Fibroblast of lung (primary cell): ENCODE data around the gene FOXRED1. TPM values are rescaled to one million over a fixed set of nuclear protein-coding genes. Genes with fewer than 3 reads are reported as not detected.

Source experiments
- DNase-seq, 2 donors: peaks; one replicate each; pipeline versions ENCODE4 v3.0.0 to v3.0.0-alpha.2; 2010; ENCODE audit warnings: low read depth in 2 of 2
- H2AFZ ChIP-seq: 2 replicates; pipeline ENCODE4 v1.5.1; 2012; ENCODE audit warnings: low read length, control low read depth, inconsistent platforms
- H3K27ac ChIP-seq: 2 replicates; pipeline ENCODE4 v1.5.1; 2011; ENCODE audit warnings: low read length, control low read depth; ENCODE audit not compliant: insufficient read depth
- H3K27me3 ChIP-seq: 2 replicates; pipeline ENCODE4 v1.5.1; 2011; ENCODE audit warnings: mild to moderate bottlenecking, low read length; ENCODE audit not compliant: control insufficient read depth, insufficient read depth
- H3K36me3 ChIP-seq: 2 replicates; pipeline ENCODE4 v1.5.1; 2011; ENCODE audit warnings: low read length; ENCODE audit not compliant: control insufficient read depth, insufficient read depth
- H3K4me1 ChIP-seq: 2 replicates; pipeline ENCODE4 v1.5.1; 2011; ENCODE audit warnings: low read length; ENCODE audit not compliant: control insufficient read depth, insufficient read depth; ENCODE audit errors: extremely low read depth
- H3K4me2 ChIP-seq: 2 replicates; pipeline ENCODE4 v1.5.1; 2011; ENCODE audit warnings: low read length, control low read depth; ENCODE audit not compliant: insufficient read depth; ENCODE audit errors: extremely low read depth
- H3K4me3 ChIP-seq, 4 experiments: fragments of 200-600 bp in 1 of 4; sonication (generic) in 1 of 4; replicated peaks in 1 of 4; 2 replicates each; pipeline ENCODE4 v1.5.1; 2011 to 2016; ENCODE audit warnings: low read length in 4 of 4, low read depth in 3 of 4, mild to moderate bottlenecking in 3 of 4, control low read depth in 2 of 4, inconsistent platforms in 1 of 4, mixed read lengths in 1 of 4; ENCODE audit not compliant: insufficient read depth in 1 of 4; ENCODE audit errors: control extremely low read depth in 1 of 4
- H3K79me2 ChIP-seq: 2 replicates; pipeline ENCODE4 v1.5.1; 2012; ENCODE audit warnings: mild to moderate bottlenecking, low read length, inconsistent platforms; ENCODE audit not compliant: control insufficient read depth, insufficient read depth
- H3K9ac ChIP-seq: 2 replicates; pipeline ENCODE4 v1.5.1; 2011; ENCODE audit warnings: mild to moderate bottlenecking, low read length, control low read depth; ENCODE audit not compliant: insufficient read depth
- H3K9me3 ChIP-seq: 2 replicates; pipeline ENCODE4 v1.5.1; 2012; ENCODE audit warnings: low read depth, low read length; ENCODE audit not compliant: control insufficient read depth, insufficient read depth
- H4K20me1 ChIP-seq: 2 replicates; pipeline ENCODE4 v1.5.1; 2011; ENCODE audit warnings: low read length; ENCODE audit not compliant: control insufficient read depth, insufficient read depth; ENCODE audit errors: extremely low read depth
- CTCF ChIP-seq, 2 donors: IDR thresholded peaks in 1 of 2; conservative IDR thresholded peaks in 1 of 2; 1 replicate in 1 of 2; 2 replicates in 1 of 2; pipeline ENCODE4 v1.5.1; 2011 to 2012; ENCODE audit warnings: low read length in 2 of 2, control low read depth in 1 of 2, inconsistent platforms in 1 of 2, low read depth in 1 of 2, mild to moderate bottlenecking in 1 of 2
- EZH2 ChIP-seq: IDR thresholded peaks from 2 replicates; pipeline ENCODE4 v1.5.1; 2012; ENCODE audit warnings: low read length, control low read depth, mild to moderate bottlenecking; ENCODE audit errors: missing control alignments
- polyA plus RNA-seq, 2 donors: library from polyadenylated mRNA; depleted of rRNA in 1 of 2; stranded (reverse) in 1 of 2; unstranded in 1 of 2; fragments of >200 nt; gene quantifications; 2 replicates each; pipeline ENCODE4 v1.2.1, GENCODE V29; 2011 to 2012; ENCODE audit warnings: missing spikeins in 1 of 2
- total RNA-seq: library from RNA; depleted of rRNA; stranded (reverse); fragments of >200 nt; gene quantifications from 2 replicates; pipeline ENCODE4 v1.2.1, GENCODE V29; 2014

FOXRED1 gene
- total and polyA plus RNA-seq, 2 donors (not counting 1 experiment from before 2014, with no cell fraction given), result 8.6 to 8.8 TPM

- Histone ChIP-seq H3K36me3 (peaks cover 3% of the 10 kb centered on the region), H2AFZ (no peak overlapping the region), H3K9me3 (no peaks in the 10 kb centered on the region), H4K20me1 (no peaks in the 10 kb centered on the region), H3K4me2 (no peak overlapping the region), H3K4me1 (no peaks in the 10 kb centered on the region), H3K4me3 (no peak overlapping the region), H3K79me2 (no peaks in the 10 kb centered on the region), H3K9ac (no peak overlapping the region), H3K27me3 (no peaks in the 10 kb centered on the region), H3K27ac (no peak overlapping the region)
- no peak for TF ChIP-seq CTCF (conservative IDR thresholded peaks at IDR 0.05 in 1 of 2, IDR thresholded peaks at IDR 0.05 in 1 of 2; ENCODE audit: low read depth in 1 of 2, low read length in 2 of 2)
- TF ChIP-seq EZH2, result no peak
- no peak for DNase-seq
These were observed 42.7 kb downstream of the FOXRED1 start for GRCh38 chr11:126311401-126312291.

DNA sequence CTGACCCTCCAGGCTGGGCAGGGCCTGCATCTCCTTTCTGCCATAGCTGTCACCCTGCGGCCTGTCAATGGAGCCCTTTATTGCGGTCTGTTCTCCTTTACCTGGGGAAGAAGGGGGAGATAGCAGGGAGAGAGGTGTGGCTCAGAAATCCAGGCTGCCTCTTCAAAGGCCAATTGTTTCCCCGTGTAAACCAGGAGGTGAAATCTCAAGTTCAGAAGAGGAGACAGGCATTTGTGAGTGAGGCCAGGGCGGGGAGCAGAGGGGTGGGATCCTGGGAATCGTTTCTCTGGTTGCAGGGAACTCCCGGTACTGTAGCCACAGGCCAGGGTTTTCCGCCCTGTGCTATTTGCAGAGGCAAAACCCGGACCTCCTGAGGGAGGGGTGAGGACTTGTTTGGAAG lies 44.0 kb downstream of the FOXRED1 start:
- Histone ChIP-seq H3K4me1 (peaks cover 9% of the 10 kb centered on the region), H3K27ac (no peak overlapping the region), H3K27me3 (no peaks in the 10 kb centered on the region), H3K9ac (no peak overlapping the region), H4K20me1 (no peaks in the 10 kb centered on the region), H3K9me3 (no peaks in the 10 kb centered on the region), H3K4me2 (no peak overlapping the region), H3K79me2 (no peaks in the 10 kb centered on the region), H3K36me3 (peaks cover 3% of the 10 kb centered on the region), H2AFZ (no peak overlapping the region), H3K4me3 (no peak overlapping the region)
- TF ChIP-seq EZH2 (no peak), CTCF (conservative IDR thresholded peaks at IDR 0.05 in 1 of 2, IDR thresholded peaks at IDR 0.05 in 1 of 2; ENCODE audit: low read depth in 1 of 2, low read length in 2 of 2) (no peak)
- DNase-seq, result no peak

- H2AFZ ChIP-seq, result no peak overlapping the region
- H3K9ac ChIP-seq, result no peak overlapping the region
- no peaks in the 10 kb centered on the region for H4K20me1 ChIP-seq
- H3K27ac ChIP-seq, result no peak overlapping the region
- peaks cover 3% of the 10 kb centered on the region for H3K36me3 ChIP-seq
- TF ChIP-seq EZH2 (no peak), CTCF (conservative IDR thresholded peaks at IDR 0.05 in 1 of 2, IDR thresholded peaks at IDR 0.05 in 1 of 2; ENCODE audit: low read depth in 1 of 2, low read length in 2 of 2) (no peak)
- no peak overlapping the region for H3K4me2 ChIP-seq
- no peak for DNase-seq
- no peaks in the 10 kb centered on the region for H3K27me3 ChIP-seq
- H3K4me3 ChIP-seq, result no peak overlapping the region
- H3K9me3 ChIP-seq, result no peaks in the 10 kb centered on the region
- peaks cover 14% of the 10 kb centered on the region for H3K4me1 ChIP-seq
- H3K79me2 ChIP-seq, result no peaks in the 10 kb centered on the region
These were observed 44.9 kb downstream of the FOXRED1 start for GRCh38 chr11:126313826-126314225.
